ENCODE results near the gene ADAMTS14. TPM values are rescaled to one million over a fixed set of nuclear protein-coding genes. Genes with fewer than 3 reads are reported as not detected.

ADAMTS14 gene
- total RNA-seq, 1 donor from 2014 or later: 0.53 TPM

GRCh38 chr10:70804421-70804808, 132.1 kb downstream of the ADAMTS14 start:
- DNase-seq (no peak), ATAC-seq (no peak)
- no peaks in the 10 kb centered on the region for H3K27me3 ChIP-seq (ENCODE audit: low read depth)
- no peak for TF ChIP-seq CTCF (IDR thresholded peaks at IDR 0.05)
- H3K36me3 ChIP-seq: no peaks in the 10 kb centered on the region
- no peak overlapping the region for H3K27ac ChIP-seq
- no peak overlapping the region for H3K4me3 ChIP-seq
- no peaks in the 10 kb centered on the region for H3K9me3 ChIP-seq
- intact Hi-C loops (cut with DNase I): no loop called here
- H3K4me1 ChIP-seq: no peaks in the 10 kb centered on the region

GRCh38 chr10:70805619-70806215, 133.4 kb downstream of the ADAMTS14 start:
- ATAC-seq (no peak), DNase-seq (no peak)
- Histone ChIP-seq H3K4me3 (no peak overlapping the region), H3K27ac (no peak overlapping the region), H3K4me1 (no peaks in the 10 kb centered on the region), H3K36me3 (no peaks in the 10 kb centered on the region), H3K9me3 (no peaks in the 10 kb centered on the region), H3K27me3 (ENCODE audit: low read depth) (no peaks in the 10 kb centered on the region)
- TF ChIP-seq CTCF (IDR thresholded peaks at IDR 0.05): no peak
- intact Hi-C loops (cut with DNase I): no loop called here

GRCh38 chr10:70806841-70807240, 134.5 kb downstream of the ADAMTS14 start:
- no peak for ATAC-seq
- no peak for TF ChIP-seq CTCF (IDR thresholded peaks at IDR 0.05)
- Histone ChIP-seq H3K4me3 (no peak overlapping the region), H3K27me3 (ENCODE audit: low read depth) (no peaks in the 10 kb centered on the region), H3K9me3 (no peaks in the 10 kb centered on the region), H3K4me1 (no peaks in the 10 kb centered on the region), H3K36me3 (no peaks in the 10 kb centered on the region), H3K27ac (no peak overlapping the region)
- intact Hi-C loops (cut with DNase I): no loop called here
- DNase-seq: no peak

- H3K9me3 ChIP-seq: no peaks in the 10 kb centered on the region
- no peak overlapping the region for H3K27ac ChIP-seq
- ATAC-seq (no peak), DNase-seq (no peak)
- intact Hi-C loops (cut with DNase I): no loop called here
- no peak for TF ChIP-seq CTCF (IDR thresholded peaks at IDR 0.05)
- no peaks in the 10 kb centered on the region for H3K4me1 ChIP-seq
- H3K4me3 ChIP-seq: no peak overlapping the region
- H3K36me3 ChIP-seq: no peaks in the 10 kb centered on the region
- no peaks in the 10 kb centered on the region for H3K27me3 ChIP-seq (ENCODE audit: low read depth)
Observed at GRCh38 chr10:70807556-70807955, 135.2 kb downstream of the ADAMTS14 start.

- no peak overlapping the region for H3K4me3 ChIP-seq
- no peaks in the 10 kb centered on the region for H3K4me1 ChIP-seq
- H3K9me3 ChIP-seq: no peaks in the 10 kb centered on the region
- H3K27ac ChIP-seq: no peak overlapping the region
- TF ChIP-seq CTCF (IDR thresholded peaks at IDR 0.05): no peak
- H3K36me3 ChIP-seq: no peaks in the 10 kb centered on the region
- no peaks in the 10 kb centered on the region for H3K27me3 ChIP-seq (ENCODE audit: low read depth)
- DNase-seq (no peak), ATAC-seq (no peak)
- intact Hi-C loops (cut with DNase I): no loop called here
Observed at GRCh38 chr10:70809011-70809611, 136.8 kb downstream of the ADAMTS14 start.

All from lower lobe of right lung (tissue), 2 donors.